PFSK-1 (cell line): ENCODE measurements around the gene MAMLD1.

Source experiments
- FOXP2 ChIP-seq: optimal IDR thresholded peaks from 2 replicates; pipeline ENCODE3; 2011; ENCODE audit warnings: borderline replicate concordance, control low read depth, inconsistent platforms; ENCODE audit not compliant: insufficient read depth; ENCODE audit errors: extremely low read length, extremely low read depth
- POLR2AphosphoS5 ChIP-seq: IDR thresholded peaks from 2 replicates; pipeline ENCODE4 v1.6.1; 2012; ENCODE audit warnings: low read depth, mild to moderate bottlenecking, control low read depth, low read length, moderate library complexity
- REST ChIP-seq, 2 experiments: IDR thresholded peaks; 2 replicates each; pipeline versions ENCODE4 v1.6.1 to v1.8.0; 2011 to 2012; ENCODE audit warnings: low read depth in 2 of 2, low read length in 2 of 2, control low read depth in 1 of 2, inconsistent platforms in 1 of 2, mild to moderate bottlenecking in 1 of 2, moderate library complexity in 1 of 2; ENCODE audit not compliant: insufficient read depth in 1 of 2
- SIN3A ChIP-seq: IDR thresholded peaks from 2 replicates; pipeline ENCODE4 v1.6.1; 2012; ENCODE audit warnings: mild to moderate bottlenecking, low read length, moderate library complexity, borderline replicate concordance; ENCODE audit not compliant: insufficient read depth
- TAF1 ChIP-seq: IDR thresholded peaks from 2 replicates; pipeline ENCODE4 v1.6.1; 2012; ENCODE audit warnings: low read length, control low read depth, borderline replicate concordance; ENCODE audit not compliant: insufficient read depth

Gene MAMLD1

DNA sequence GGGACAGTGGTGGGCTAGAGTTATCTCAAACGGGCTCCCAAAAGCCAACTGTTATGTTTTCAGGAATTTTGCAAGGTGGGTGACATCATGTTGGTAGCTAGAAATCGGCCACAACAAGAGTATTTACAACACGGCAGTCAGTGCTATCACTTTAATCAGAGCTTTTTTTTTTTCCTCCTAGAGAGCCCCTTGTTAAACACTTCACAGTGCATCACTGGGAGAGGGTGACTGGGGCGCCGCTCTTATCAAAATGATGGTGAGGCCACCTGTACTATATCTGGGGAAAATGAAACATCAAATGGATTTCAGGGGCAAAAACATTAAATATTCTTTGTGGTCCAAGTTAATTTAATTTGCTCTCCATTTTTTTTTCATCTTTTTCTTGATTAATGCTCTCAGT lies 44.9 kb downstream of the MAMLD1 start:
- TF ChIP-seq REST (IDR thresholded peaks at IDR 0.05; ENCODE audit: insufficient read depth in 1 of 2, low read depth in 2 of 2, low read length in 2 of 2) (no peak), TAF1 (no peak), POLR2AphosphoS5 (no peak), SIN3A (no peak), FOXP2 (no peak)

- TF ChIP-seq REST (IDR thresholded peaks at IDR 0.05; ENCODE audit: insufficient read depth in 1 of 2, low read depth in 2 of 2, low read length in 2 of 2) (no peak), POLR2AphosphoS5 (no peak), SIN3A (no peak)
Observed at GRCh38 chrX:150408561-150408960, 45.4 kb downstream of the MAMLD1 start.

DNA sequence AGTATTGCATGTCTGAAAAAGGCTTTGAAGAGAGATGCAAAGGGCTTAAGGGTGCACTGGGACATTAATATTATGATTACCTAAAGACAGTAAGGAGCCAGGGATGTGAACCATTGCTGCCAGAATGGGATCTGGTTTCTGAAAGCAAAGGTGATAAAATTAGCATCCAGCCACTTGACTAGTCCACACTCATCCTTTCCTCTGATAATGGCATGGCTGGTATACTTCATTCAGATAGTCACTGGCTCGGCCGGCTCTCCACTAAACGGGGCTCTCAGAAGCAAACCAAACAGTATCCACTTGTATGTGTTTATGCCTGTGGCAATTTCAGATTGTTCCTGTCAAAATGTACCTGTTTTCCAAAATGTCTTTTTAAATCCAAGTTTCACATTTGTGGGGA lies 46.4 kb downstream of the MAMLD1 start:
- TF ChIP-seq POLR2AphosphoS5 = no peak
- no peak for TF ChIP-seq FOXP2
- no peak for TF ChIP-seq REST (IDR thresholded peaks at IDR 0.05; ENCODE audit: insufficient read depth in 1 of 2, low read depth in 2 of 2, low read length in 2 of 2)
- TF ChIP-seq TAF1 = no peak
- no peak for TF ChIP-seq SIN3A

GRCh38 chrX:150409964-150410363 lies 46.8 kb downstream of the MAMLD1 start:
- TF ChIP-seq POLR2AphosphoS5 (no peak), SIN3A (no peak), FOXP2 (no peak), REST (IDR thresholded peaks at IDR 0.05; ENCODE audit: insufficient read depth in 1 of 2, low read depth in 2 of 2, low read length in 2 of 2) (no peak), TAF1 (no peak)

DNA sequence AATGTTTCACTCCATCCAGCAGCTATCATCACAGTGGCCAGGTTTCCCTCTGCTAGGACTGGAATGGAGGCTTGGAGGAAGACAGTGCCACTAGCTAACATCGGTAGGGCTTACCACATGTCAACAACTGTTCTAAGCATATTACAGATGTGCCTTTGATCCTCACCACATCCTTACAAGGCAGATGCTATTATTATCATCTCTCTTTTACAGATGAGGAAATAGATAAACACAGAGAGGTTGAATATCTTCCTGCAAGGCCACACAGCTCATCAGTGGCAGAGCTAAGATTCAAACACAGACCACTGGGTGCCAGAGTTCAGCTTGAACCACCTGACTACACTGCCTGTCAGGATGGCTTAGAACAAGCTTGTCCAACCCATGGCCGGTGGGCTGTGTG lies 47.4 kb downstream of the MAMLD1 start:
- no peak for TF ChIP-seq REST (IDR thresholded peaks at IDR 0.05; ENCODE audit: insufficient read depth in 1 of 2, low read depth in 2 of 2, low read length in 2 of 2)
- TF ChIP-seq POLR2AphosphoS5 = no peak
